Liver (tissue), 9 donors: ENCODE data around the gene ATG9B. TPM values are rescaled to one million over a fixed set of nuclear protein-coding genes. Genes with fewer than 3 reads are reported as not detected.

Experiments used
- DNase-seq: peaks from one replicate; pipeline ENCODE4 v3.0.0-alpha.2; 2017; ENCODE audit warnings: low spot score
- H3K27ac ChIP-seq, 2 donors: one replicate each; pipeline ENCODE4 v1.7.0; 2013; ENCODE audit warnings: inconsistent platforms in 2 of 2, low read length in 2 of 2, control low read depth in 1 of 2, low read depth in 1 of 2, mild to moderate bottlenecking in 1 of 2
- H3K27me3 ChIP-seq, 4 donors: one replicate each; pipeline versions ENCODE4 v1.6.1 to v1.7.0; 2013; ENCODE audit warnings: low read length in 3 of 4, inconsistent platforms in 1 of 4, mild to moderate bottlenecking in 1 of 4, moderate library complexity in 1 of 4; ENCODE audit not compliant: control insufficient read depth in 4 of 4, insufficient read depth in 4 of 4
- H3K36me3 ChIP-seq, 4 donors: one replicate each; pipeline versions ENCODE4 v1.6.1 to v1.7.0; 2013; ENCODE audit warnings: low read length in 3 of 4, mild to moderate bottlenecking in 3 of 4, low read depth in 1 of 4, moderate library complexity in 1 of 4; ENCODE audit not compliant: control insufficient read depth in 4 of 4, insufficient read depth in 3 of 4
- H3K4me1 ChIP-seq, 4 donors: one replicate each; pipeline versions ENCODE4 v1.6.1 to v1.7.0; 2013; ENCODE audit warnings: low read length in 3 of 4, mild to moderate bottlenecking in 3 of 4, moderate library complexity in 1 of 4; ENCODE audit not compliant: control insufficient read depth in 4 of 4, insufficient read depth in 4 of 4
- H3K4me3 ChIP-seq, 3 donors: one replicate each; pipeline versions ENCODE4 v1.6.1 to v1.7.0; 2013; ENCODE audit warnings: low read length in 3 of 3, control low read depth in 1 of 3, low read depth in 1 of 3, mild to moderate bottlenecking in 1 of 3
- H3K9ac ChIP-seq, 2 donors: one replicate each; pipeline ENCODE4 v1.7.0; 2013; ENCODE audit warnings: low read length in 2 of 2, mild to moderate bottlenecking in 2 of 2, moderate library complexity in 2 of 2, control low read depth in 1 of 2, low read depth in 1 of 2
- H3K9me3 ChIP-seq, 4 donors: one replicate each; pipeline versions ENCODE4 v1.6.1 to v1.7.0; 2013; ENCODE audit warnings: low read length in 3 of 4; ENCODE audit not compliant: control insufficient read depth in 4 of 4
- EGR1 ChIP-seq, 2 donors: IDR thresholded peaks; 2 replicates each; pipeline ENCODE4 v1.6.1; 2016 to 2018; ENCODE audit warnings: antibody characterized with exemption in 2 of 2, low read depth in 2 of 2
- FOXA1 ChIP-seq: IDR thresholded peaks from 2 replicates; pipeline ENCODE4 v1.6.1; 2016; ENCODE audit warnings: antibody characterized with exemption
- FOXA2 ChIP-seq: IDR thresholded peaks from 2 replicates; pipeline ENCODE4 v1.6.1; 2016; ENCODE audit warnings: antibody characterized with exemption
- HNF4A ChIP-seq, 2 donors: conservative IDR thresholded peaks; 2 replicates each; pipeline ENCODE4 v1.6.1; 2016; ENCODE audit warnings: antibody characterized with exemption in 2 of 2, mild to moderate bottlenecking in 2 of 2
- HNF4G ChIP-seq: IDR thresholded peaks from 2 replicates; pipeline ENCODE4 v1.6.1; 2016; ENCODE audit warnings: antibody characterized with exemption
- JUND ChIP-seq, 2 donors: IDR thresholded peaks; 2 replicates each; pipeline ENCODE4 v1.6.1; 2016; ENCODE audit warnings: antibody characterized with exemption in 2 of 2
- NR2F2 ChIP-seq: IDR thresholded peaks from 2 replicates; pipeline ENCODE4 v1.6.1; 2016; ENCODE audit warnings: antibody characterized with exemption
- RAD21 ChIP-seq, 2 donors: IDR thresholded peaks; 2 replicates each; pipeline ENCODE4 v1.6.1; 2016; ENCODE audit warnings: antibody characterized with exemption in 2 of 2, mild to moderate bottlenecking in 2 of 2
- RXRA ChIP-seq, 2 donors: IDR thresholded peaks; 2 replicates each; pipeline ENCODE4 v1.6.1; 2017 to 2018; ENCODE audit warnings: antibody characterized with exemption in 2 of 2, mild to moderate bottlenecking in 1 of 2
- SP1 ChIP-seq: IDR thresholded peaks from 2 replicates; pipeline ENCODE4 v1.6.1; 2018; ENCODE audit warnings: antibody characterized with exemption, mild to moderate bottlenecking
- TAF1 ChIP-seq: conservative IDR thresholded peaks from 2 replicates; pipeline ENCODE4 v1.6.1; 2016; ENCODE audit warnings: antibody characterized with exemption, mild to moderate bottlenecking
- YY1 ChIP-seq: IDR thresholded peaks from 2 replicates; pipeline ENCODE4 v1.6.1; 2016; ENCODE audit warnings: antibody characterized with exemption, mild to moderate bottlenecking
- WGBS: extraction: QIAGEN DNeasy Blood & Tissue Kit; methylation state at CpG from one replicate; pipeline ENCODE4 v1.1.7; 2013; 5-methylcytosine and 5-hydroxymethylcytosine counted together
- polyA plus RNA-seq, 2 donors: library from polyadenylated mRNA; stranded (reverse) in 1 of 2; unstranded in 1 of 2; fragments of 200-250 nt in 1 of 2; fragments of >200 nt in 1 of 2; fragmentation: Nextera tagmentation in 1 of 2; extraction: Ambion mirVana in 1 of 2; gene quantifications; one replicate each; pipeline versions ENCODE4 v1.2.1 to v1.2.3, GENCODE V29; 2013 to 2015
- total RNA-seq, 2 donors: library from RNA; depleted of rRNA; stranded (reverse); fragments of >200 nt; gene quantifications; one replicate each; pipeline ENCODE4 v1.2.3, GENCODE V29; 2014
- TF ChIP-seq, protein P1 (sequence below): IDR thresholded peaks from 2 replicates; pipeline ENCODE4 v1.6.1; 2016; ENCODE audit warnings: antibody characterized with exemption
- TF ChIP-seq, protein P2 (sequence below): IDR thresholded peaks from 2 replicates; pipeline ENCODE4 v1.6.1; 2016; ENCODE audit warnings: antibody characterized with exemption
- TF ChIP-seq, protein P3 (sequence below): IDR thresholded peaks from 2 replicates; pipeline ENCODE4 v1.6.1; 2016; ENCODE audit warnings: antibody characterized with exemption
- TF ChIP-seq, protein P4 (sequence below): fragments of 150-350 bp; IDR thresholded peaks from 2 replicates; pipeline ENCODE4 v1.5.1; 2017; ENCODE audit warnings: improper control_type of control experiment, low read depth, low read length; ENCODE audit not compliant: missing input control
- TF ChIP-seq, protein P5 (sequence below): IDR thresholded peaks from 2 replicates; pipeline ENCODE4 v1.6.1; 2016; ENCODE audit warnings: antibody characterized with exemption, mild to moderate bottlenecking
- donor health status: healthy.
- donor health status: healthy.
- donor health status: healthy.
- donor health status: healthy.
- donor health status: healthy.

The ATG9B gene
- total and polyA plus RNA-seq, 4 donors, result 0.61 TPM; not detected in 3

GRCh38 chr7:150986556-150986955, 37.7 kb downstream of the ATG9B start:
- TF ChIP-seq, protein P1, sequence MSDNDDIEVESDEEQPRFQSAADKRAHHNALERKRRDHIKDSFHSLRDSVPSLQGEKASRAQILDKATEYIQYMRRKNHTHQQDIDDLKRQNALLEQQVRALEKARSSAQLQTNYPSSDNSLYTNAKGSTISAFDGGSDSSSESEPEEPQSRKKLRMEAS, result no peak
- TF ChIP-seq JUND (IDR thresholded peaks at IDR 0.05), result no peak
- TF ChIP-seq, protein P2, sequence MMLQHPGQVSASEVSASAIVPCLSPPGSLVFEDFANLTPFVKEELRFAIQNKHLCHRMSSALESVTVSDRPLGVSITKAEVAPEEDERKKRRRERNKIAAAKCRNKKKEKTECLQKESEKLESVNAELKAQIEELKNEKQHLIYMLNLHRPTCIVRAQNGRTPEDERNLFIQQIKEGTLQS, result no peak
- TF ChIP-seq EGR1 (IDR thresholded peaks at IDR 0.05; ENCODE audit: low read depth in 2 of 2), result no peak
- TF ChIP-seq FOXA1, result no peak
- TF ChIP-seq, protein P3, sequence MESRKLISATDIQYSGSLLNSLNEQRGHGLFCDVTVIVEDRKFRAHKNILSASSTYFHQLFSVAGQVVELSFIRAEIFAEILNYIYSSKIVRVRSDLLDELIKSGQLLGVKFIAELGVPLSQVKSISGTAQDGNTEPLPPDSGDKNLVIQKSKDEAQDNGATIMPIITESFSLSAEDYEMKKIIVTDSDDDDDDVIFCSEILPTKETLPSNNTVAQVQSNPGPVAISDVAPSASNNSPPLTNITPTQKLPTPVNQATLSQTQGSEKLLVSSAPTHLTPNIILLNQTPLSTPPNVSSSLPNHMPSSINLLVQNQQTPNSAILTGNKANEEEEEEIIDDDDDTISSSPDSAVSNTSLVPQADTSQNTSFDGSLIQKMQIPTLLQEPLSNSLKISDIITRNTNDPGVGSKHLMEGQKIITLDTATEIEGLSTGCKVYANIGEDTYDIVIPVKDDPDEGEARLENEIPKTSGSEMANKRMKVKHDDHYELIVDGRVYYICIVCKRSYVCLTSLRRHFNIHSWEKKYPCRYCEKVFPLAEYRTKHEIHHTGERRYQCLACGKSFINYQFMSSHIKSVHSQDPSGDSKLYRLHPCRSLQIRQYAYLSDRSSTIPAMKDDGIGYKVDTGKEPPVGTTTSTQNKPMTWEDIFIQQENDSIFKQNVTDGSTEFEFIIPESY, result no peak
- no peak for TF ChIP-seq HNF4A (conservative IDR thresholded peaks at IDR 0.05)
- TF ChIP-seq, protein P4, sequence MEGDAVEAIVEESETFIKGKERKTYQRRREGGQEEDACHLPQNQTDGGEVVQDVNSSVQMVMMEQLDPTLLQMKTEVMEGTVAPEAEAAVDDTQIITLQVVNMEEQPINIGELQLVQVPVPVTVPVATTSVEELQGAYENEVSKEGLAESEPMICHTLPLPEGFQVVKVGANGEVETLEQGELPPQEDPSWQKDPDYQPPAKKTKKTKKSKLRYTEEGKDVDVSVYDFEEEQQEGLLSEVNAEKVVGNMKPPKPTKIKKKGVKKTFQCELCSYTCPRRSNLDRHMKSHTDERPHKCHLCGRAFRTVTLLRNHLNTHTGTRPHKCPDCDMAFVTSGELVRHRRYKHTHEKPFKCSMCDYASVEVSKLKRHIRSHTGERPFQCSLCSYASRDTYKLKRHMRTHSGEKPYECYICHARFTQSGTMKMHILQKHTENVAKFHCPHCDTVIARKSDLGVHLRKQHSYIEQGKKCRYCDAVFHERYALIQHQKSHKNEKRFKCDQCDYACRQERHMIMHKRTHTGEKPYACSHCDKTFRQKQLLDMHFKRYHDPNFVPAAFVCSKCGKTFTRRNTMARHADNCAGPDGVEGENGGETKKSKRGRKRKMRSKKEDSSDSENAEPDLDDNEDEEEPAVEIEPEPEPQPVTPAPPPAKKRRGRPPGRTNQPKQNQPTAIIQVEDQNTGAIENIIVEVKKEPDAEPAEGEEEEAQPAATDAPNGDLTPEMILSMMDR, result no peak
- TF ChIP-seq TAF1, result no peak
- no peak for TF ChIP-seq YY1
- no peak for TF ChIP-seq RXRA (IDR thresholded peaks at IDR 0.05)
- no peak for TF ChIP-seq FOXA2
- TF ChIP-seq HNF4G, result no peak
- no peak for TF ChIP-seq RAD21 (IDR thresholded peaks at IDR 0.05)
- TF ChIP-seq NR2F2, result no peak
- TF ChIP-seq SP1, result no peak
- Histone ChIP-seq H3K4me3 (no peak overlapping the region), H3K9me3 (peaks cover 0 to 4% (median under 1%) of the 10 kb centered on the region in 4 donors), H3K4me1 (peaks cover 0 to 10% (median 6%) of the 10 kb centered on the region in 4 donors), H3K36me3 (no peaks in the 10 kb centered on the region), H3K9ac (no peak overlapping the region), H3K27ac (no peak overlapping the region), H3K27me3 (peaks cover 0 to 2% (median 0%) of the 10 kb centered on the region in 4 donors)
- WGBS, result 73% methylated on average over 5 of the region's 5 CpGs
- DNase-seq, result no peak

DNA sequence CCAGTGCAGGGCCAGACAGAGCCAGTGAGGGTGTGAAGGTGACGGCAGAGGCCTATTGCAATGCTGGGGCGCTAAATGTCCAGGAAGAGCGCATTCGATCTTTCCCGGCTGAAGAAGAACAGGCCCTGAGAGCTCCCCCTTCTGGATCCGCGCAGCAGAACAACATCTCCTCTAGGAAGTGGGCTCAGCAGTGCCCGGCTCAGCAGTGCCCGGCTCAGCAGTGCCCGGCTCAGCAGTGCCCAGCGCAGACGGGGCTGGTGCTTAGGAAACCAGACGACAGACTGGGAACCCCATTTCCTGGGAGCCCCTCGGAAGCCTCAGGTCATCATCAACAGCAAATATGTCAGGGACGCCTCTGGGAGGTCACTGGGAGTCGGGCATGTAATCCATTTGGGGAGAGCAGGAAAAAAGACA, 38.2 kb downstream of the ATG9B start:
- Histone ChIP-seq H3K27ac (no peak overlapping the region), H3K4me3 (no peak overlapping the region), H3K9ac (no peak overlapping the region), H3K9me3 (peaks cover 0 to 4% (median under 1%) of the 10 kb centered on the region in 4 donors), H3K27me3 (peaks cover 0 to 2% (median 0%) of the 10 kb centered on the region in 4 donors), H3K4me1 (peaks cover 0 to 10% (median 6%) of the 10 kb centered on the region in 4 donors), H3K36me3 (no peaks in the 10 kb centered on the region)
- 13% methylated on average over 16 of the region's 16 CpGs for WGBS
- TF ChIP-seq EGR1 (IDR thresholded peaks at IDR 0.05; ENCODE audit: low read depth in 2 of 2) (no peak), YY1 (no peak), RAD21 (IDR thresholded peaks at IDR 0.05) (peak; percentile 62 to 82)
- TF ChIP-seq, protein P4, result peak; percentile 47
- TF ChIP-seq, protein P5, sequence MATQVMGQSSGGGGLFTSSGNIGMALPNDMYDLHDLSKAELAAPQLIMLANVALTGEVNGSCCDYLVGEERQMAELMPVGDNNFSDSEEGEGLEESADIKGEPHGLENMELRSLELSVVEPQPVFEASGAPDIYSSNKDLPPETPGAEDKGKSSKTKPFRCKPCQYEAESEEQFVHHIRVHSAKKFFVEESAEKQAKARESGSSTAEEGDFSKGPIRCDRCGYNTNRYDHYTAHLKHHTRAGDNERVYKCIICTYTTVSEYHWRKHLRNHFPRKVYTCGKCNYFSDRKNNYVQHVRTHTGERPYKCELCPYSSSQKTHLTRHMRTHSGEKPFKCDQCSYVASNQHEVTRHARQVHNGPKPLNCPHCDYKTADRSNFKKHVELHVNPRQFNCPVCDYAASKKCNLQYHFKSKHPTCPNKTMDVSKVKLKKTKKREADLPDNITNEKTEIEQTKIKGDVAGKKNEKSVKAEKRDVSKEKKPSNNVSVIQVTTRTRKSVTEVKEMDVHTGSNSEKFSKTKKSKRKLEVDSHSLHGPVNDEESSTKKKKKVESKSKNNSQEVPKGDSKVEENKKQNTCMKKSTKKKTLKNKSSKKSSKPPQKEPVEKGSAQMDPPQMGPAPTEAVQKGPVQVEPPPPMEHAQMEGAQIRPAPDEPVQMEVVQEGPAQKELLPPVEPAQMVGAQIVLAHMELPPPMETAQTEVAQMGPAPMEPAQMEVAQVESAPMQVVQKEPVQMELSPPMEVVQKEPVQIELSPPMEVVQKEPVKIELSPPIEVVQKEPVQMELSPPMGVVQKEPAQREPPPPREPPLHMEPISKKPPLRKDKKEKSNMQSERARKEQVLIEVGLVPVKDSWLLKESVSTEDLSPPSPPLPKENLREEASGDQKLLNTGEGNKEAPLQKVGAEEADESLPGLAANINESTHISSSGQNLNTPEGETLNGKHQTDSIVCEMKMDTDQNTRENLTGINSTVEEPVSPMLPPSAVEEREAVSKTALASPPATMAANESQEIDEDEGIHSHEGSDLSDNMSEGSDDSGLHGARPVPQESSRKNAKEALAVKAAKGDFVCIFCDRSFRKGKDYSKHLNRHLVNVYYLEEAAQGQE, result peak; percentile 54
- TF ChIP-seq, protein P2, result no peak
- TF ChIP-seq, protein P1, result no peak
- peak; percentile 65 for DNase-seq
